G401 (cell line): ENCODE measurements around the gene CAST. TPM values are rescaled to one million over a fixed set of nuclear protein-coding genes. Genes with fewer than 3 reads are reported as not detected.

Source experiments
- DNase-seq: peaks from one replicate; pipeline ENCODE4 v3.0.0-alpha.2; 2015; ENCODE audit warnings: low spot score
- in situ Hi-C: cut with HindIII; loops from 2 replicates; pipeline ENCODE4 v1.10.0; 2016; ENCODE audit warnings: low sequenced_read_pairs, mixed read lengths
- total RNA-seq: library from RNA; depleted of rRNA; stranded (reverse); fragments of >200 nt; shearing (Covaris generic); gene quantifications from 2 replicates; pipeline ENCODE4 v1.2.3, GENCODE V29; 2014

Gene CAST
- total RNA-seq, 1 experiment from 2014 or later, result 59.1 TPM

DNA sequence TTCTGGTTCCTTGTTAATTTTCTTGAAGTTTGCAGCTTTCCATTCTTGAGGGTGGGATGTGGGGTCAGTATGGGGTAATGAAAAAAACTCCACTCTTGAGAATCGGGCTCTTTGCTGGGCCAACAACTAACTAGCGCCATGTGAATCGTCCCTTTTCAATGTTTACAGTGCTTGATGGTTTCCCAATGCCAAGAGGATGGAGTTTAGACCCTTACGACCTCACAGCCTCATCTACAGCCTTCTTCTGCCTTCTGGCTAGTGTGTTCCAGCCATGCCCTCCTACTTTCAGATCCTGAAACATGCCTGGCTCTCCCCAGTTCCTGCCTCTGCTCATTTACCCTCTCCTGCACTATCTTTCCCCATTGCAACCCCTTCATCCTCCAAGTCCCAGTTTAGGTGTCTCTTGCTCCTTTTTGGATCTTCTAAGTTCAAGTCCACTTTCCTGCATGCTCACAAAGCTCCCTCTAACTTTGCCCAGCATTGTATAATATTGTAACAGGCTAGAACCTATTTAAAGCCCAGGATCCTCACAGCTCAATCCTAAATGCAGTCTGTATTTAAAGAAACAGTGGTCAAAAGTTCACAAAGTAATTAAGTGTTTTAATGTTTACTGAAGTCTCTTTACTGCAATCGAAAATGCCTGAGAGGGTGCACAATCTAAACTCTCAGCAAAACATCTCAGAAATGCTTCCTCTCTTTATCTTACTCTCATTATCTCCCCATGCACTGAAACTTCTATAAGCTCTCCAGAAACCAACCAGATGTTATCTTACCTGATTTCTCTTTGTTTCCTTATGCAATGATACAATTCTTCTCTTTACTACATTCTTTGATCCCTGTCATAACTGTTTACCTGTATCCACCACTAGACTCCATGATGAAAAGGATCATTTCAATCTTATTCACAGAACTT, 20.6 kb upstream of the CAST start:
- in situ Hi-C loops, result no loop called here

GRCh38 chr5:96642281-96642640, 19.9 kb upstream of the CAST start:
- no peak for DNase-seq
- in situ Hi-C loops, result no loop called here

More for the DNA sequence above, 20.6 kb upstream of the CAST start:
- DNase-seq, result no peak

- no peak for DNase-seq
- in situ Hi-C loops, result no loop called here
These were observed 17.1 kb upstream of the CAST start for GRCh38 chr5:96645091-96645490.

- in situ Hi-C loops, result no loop called here
These were observed 14.2 kb upstream of the CAST start for GRCh38 chr5:96648023-96648422.

GRCh38 chr5:96648593-96648992, 13.6 kb upstream of the CAST start:
- no peak for DNase-seq
- in situ Hi-C loops, result no loop called here

More at GRCh38 chr5:96648023-96648422, 14.2 kb upstream of the CAST start:
- DNase-seq, result no peak

DNA sequence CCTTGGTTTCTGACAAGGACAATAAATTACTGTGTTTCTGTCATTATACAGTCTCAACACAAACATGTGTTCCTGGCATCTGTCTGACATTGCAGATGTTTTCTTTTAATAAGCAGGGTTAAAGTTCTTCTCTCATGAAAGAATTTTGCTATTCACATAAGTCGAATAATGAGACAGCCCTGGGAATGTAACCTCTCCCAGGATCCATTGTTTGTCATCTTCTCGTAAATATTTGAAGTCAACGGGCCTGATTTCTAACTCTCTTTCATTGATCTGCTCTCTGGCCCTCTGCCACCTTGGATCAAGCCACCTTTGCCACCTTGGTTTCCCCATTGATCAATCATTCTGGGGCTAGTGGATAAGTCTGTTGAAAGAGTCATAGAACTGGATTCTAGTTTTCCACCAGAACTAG, 12.9 kb upstream of the CAST start:
- in situ Hi-C loops, result no loop called here
- DNase-seq, result no peak

DNA sequence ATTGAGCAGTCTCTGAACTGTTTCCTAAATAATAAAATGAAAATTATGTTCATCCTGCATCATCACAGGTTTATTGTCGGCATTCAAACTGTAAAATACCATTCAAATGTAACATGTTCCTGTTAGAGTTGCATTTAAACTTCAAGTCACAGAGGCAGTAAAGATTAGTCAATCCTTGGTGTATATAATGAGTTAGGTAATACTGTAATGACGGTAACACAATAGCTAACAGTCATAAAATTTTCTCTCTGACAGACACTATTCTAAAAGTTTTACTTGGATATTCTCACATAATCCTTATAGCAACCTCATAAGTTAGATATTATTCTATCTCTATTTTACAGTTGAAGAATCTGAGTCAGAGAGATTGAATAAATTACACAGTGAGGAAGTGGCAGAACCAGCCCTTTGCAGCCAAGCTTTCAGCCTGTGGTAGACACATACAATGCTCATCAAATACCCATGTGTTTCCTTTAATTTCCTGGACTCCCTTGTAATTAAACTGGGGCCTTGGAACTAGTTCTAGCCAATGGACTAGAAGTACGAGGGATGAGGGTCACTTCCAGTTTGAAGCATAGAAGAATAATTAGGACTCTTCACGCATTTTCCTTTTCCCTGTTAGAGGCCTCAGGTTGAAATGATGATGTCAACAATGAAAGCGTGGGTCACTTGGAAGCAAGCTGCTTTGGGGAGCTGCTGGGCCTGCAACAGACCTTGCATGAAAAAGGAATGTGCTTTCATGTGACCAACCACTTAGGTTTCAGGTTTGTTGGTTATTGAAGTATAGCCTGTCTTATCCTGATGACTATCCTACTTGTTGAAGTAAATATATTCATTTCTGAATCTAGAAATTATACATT, 12.3 kb upstream of the CAST start:
- no peak for DNase-seq
- in situ Hi-C loops, result no loop called here

- in situ Hi-C loops, result no loop called here
These were observed 11.1 kb upstream of the CAST start for GRCh38 chr5:96651047-96651446.

GRCh38 chr5:96651948-96652753, 10.0 kb upstream of the CAST start:
- DNase-seq, result no peak
- in situ Hi-C loops, result no loop called here

More at GRCh38 chr5:96651047-96651446, 11.1 kb upstream of the CAST start:
- DNase-seq, result no peak

GRCh38 chr5:96652769-96653454, 9.3 kb upstream of the CAST start:
- no peak for DNase-seq
- in situ Hi-C loops, result no loop called here

GRCh38 chr5:96654209-96654608, 8.0 kb upstream of the CAST start:
- in situ Hi-C loops, result no loop called here
- DNase-seq, result no peak

GRCh38 chr5:96655085-96655484, 7.1 kb upstream of the CAST start:
- in situ Hi-C loops, result no loop called here
- DNase-seq, result no peak

- no peak for DNase-seq
- in situ Hi-C loops, result no loop called here
These were observed 6.7 kb upstream of the CAST start for GRCh38 chr5:96655506-96655905.

- in situ Hi-C loops, result no loop called here
- DNase-seq, result no peak
These were observed 5.1 kb upstream of the CAST start for GRCh38 chr5:96657068-96657467.

DNA sequence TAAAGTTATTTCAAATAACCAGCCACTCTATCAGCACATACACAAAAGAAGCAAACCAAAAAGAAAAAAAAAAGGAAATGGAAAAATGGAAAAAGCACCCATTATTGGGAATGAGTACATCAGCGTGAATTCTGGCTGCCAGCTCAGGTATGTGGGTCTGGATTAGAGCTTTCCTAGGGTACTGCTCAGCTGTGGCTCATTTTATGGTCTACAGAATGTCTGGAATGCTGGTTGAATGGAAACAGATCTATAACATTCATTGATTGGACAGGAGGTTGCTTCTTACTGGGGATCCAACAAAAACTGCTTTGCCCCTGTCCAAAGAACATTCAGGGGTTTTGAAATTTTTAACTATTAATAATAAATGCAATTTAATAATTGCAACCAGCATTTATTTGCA, 3.9 kb upstream of the CAST start:
- DNase-seq, result no peak
- in situ Hi-C loops, result no loop called here

- no peak for DNase-seq
- in situ Hi-C loops, result no loop called here
These were observed 3.0 kb upstream of the CAST start for GRCh38 chr5:96659170-96659569.

DNA sequence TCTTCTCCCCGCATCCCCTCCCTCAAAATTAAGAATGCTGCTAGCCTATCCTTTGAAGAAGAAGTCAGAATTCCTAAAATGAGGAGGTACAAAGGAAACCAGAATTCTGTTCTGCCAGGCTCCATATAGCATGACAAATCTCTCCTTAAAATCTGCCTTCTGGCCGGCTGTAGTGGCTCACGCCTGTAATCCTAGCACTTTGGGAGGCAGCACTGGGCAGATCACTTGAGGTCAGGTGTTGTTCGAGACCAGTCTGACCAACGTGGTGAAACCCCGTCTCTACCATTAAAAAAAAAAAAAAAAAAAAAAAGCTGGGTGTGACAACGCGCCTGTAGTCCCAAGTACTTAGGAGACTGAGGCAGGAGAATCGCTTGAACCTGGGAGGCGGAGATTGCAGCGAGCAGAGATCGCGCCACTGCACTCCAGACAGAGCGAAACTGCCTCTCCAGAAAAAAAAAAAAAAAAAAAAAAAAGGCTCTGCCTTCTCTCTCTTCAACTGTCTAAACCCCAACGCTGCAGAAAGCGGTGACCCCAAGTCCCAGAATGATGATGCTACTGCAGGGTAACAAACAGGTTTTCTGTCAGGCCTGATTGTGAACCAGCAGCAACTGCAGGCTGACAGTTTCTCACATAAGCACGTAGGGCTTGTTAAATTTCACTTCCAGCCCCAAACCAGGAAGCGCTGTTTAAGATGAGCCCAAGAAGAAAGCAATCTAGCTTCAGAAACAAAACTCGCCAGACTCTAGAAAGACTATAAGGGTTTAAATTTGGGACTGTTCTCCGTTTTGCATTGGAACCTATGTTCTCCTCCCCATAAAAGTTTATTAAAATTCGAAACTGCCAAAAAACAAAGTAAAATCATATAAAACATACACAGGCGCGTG, 963 bp upstream of the CAST start:
- in situ Hi-C loops, result no loop called here
- DNase-seq, result peak; percentile 47
